HFFc6 (cell line): ENCODE measurements around the gene ARFGAP1. TPM values are rescaled to one million over a fixed set of nuclear protein-coding genes. Genes with fewer than 3 reads are reported as not detected.
"Not testable (repeated sequence)": the region's sequence is repeated elsewhere in the genome, so short reads cannot be mapped to it uniquely, and the experiment has no call there.

ENCODE experiments used
- DNase-seq: peaks from one replicate; pipeline ENCODE4 v3.0.0-alpha.2; 2018
- H3K27ac Mint-ChIP-seq: 2 replicates; pipeline ENCODE4 v1.8.0; 2020; ENCODE audit warnings: mild to moderate bottlenecking, mixed read lengths
- H3K27me3 Mint-ChIP-seq: 2 replicates; pipeline ENCODE4 v1.8.0; 2021; ENCODE audit warnings: mild to moderate bottlenecking, moderate library complexity, mixed read lengths; ENCODE audit not compliant: insufficient read depth
- H3K36me3 Mint-ChIP-seq: 2 replicates; pipeline ENCODE4 v1.8.0; 2021; ENCODE audit warnings: low read depth, mixed read lengths
- H3K4me1 Mint-ChIP-seq: 2 replicates; pipeline ENCODE4 v1.8.0; 2020; ENCODE audit warnings: low read depth, mixed read lengths
- H3K4me3 Mint-ChIP-seq: 2 replicates; pipeline ENCODE4 v1.8.0; 2020; ENCODE audit warnings: mild to moderate bottlenecking, moderate library complexity, mixed read lengths
- H3K9me3 Mint-ChIP-seq: 2 replicates; pipeline ENCODE4 v1.8.0; 2020; ENCODE audit warnings: mild to moderate bottlenecking, mixed read lengths
- total RNA-seq, 6 experiments: library from RNA; stranded (reverse); fragmentation: NEBNext Ultra II Directional; extraction: Animal tissue kit (Norgen Biotek cat#: 25700); gene quantifications; 2 replicates in 1 of 6; 3 replicates in 5 of 6; pipeline ENCODE4 v1.2.3, GENCODE V29; 2021
- TF ChIP-seq, protein P1 (sequence below): fragments of 200-600 bp; sonication (generic); IDR thresholded peaks from 2 replicates; pipeline ENCODE4 v1.5.0; 2021; ENCODE audit warnings: antibody characterized with exemption, mild to moderate bottlenecking

ARFGAP1 gene
- total RNA-seq, 6 experiments from 2014 or later = 106 to 123 (median 112) TPM

DNA sequence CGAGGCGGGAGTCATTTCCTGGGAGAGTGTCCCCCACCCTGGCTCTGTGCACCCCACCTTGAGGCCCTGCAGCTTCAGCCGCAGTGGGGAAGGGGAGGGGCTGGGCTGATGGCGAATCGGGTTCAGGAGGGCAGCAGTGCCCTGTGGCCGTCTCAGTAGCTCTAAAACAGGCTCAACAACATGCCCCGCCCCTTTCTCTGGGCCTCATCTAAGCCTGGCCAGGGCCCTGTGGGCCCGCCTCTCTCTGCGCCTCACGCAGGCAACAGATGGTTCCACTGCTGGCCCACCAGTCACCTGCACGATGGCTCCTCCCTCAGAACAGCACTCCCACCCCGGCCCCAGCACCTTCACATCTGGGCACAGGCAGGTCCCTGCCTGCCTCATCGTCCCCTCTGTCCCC lies 58.3 kb downstream of the ARFGAP1 start:
- H3K27ac Mint-ChIP-seq = no peak overlapping the region
- H3K4me1 Mint-ChIP-seq = no peaks in the 10 kb centered on the region
- peaks cover 14% of the 10 kb centered on the region for H3K9me3 Mint-ChIP-seq
- TF ChIP-seq, protein P1, sequence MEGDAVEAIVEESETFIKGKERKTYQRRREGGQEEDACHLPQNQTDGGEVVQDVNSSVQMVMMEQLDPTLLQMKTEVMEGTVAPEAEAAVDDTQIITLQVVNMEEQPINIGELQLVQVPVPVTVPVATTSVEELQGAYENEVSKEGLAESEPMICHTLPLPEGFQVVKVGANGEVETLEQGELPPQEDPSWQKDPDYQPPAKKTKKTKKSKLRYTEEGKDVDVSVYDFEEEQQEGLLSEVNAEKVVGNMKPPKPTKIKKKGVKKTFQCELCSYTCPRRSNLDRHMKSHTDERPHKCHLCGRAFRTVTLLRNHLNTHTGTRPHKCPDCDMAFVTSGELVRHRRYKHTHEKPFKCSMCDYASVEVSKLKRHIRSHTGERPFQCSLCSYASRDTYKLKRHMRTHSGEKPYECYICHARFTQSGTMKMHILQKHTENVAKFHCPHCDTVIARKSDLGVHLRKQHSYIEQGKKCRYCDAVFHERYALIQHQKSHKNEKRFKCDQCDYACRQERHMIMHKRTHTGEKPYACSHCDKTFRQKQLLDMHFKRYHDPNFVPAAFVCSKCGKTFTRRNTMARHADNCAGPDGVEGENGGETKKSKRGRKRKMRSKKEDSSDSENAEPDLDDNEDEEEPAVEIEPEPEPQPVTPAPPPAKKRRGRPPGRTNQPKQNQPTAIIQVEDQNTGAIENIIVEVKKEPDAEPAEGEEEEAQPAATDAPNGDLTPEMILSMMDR = no peak
- H3K36me3 Mint-ChIP-seq = no peaks in the 10 kb centered on the region
- H3K27me3 Mint-ChIP-seq = peaks cover 18% of the 10 kb centered on the region
- DNase-seq = no peak
- H3K4me3 Mint-ChIP-seq = no peak overlapping the region

DNA sequence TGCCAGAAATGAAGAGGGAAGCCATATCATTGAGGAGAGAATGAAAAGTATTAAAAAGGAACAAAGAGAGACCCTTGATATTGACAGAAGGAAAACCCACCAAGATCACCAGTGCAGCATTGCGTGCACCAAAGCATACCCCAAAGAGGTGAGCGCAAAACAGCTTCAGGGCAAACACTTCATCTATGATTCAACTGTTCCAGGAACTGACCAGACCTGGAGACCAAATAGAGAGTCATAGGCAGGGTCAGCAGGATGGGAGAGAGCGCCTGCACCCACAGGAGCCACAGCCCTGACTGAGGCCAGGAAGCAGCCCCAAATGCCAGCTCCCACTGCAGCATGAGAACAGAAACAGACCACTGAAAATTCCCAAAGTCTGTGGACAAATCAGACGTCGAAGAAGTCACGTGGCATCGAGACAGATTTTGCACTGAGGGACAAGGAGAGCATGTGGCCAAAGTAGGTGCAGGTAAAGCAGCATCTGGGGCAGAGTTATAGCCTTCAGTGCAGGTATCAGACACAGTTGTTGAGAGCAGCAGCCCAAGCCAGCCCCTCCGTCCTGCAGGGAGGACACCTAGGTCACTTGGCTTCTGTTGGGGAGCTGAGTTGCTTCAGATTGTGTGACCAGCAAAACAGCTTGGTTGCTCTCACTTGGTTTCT lies 59.3 kb downstream of the ARFGAP1 start:
- Mint-ChIP-seq H3K4me3 (no peak overlapping the region), H3K27me3 (peaks cover 25% of the 10 kb centered on the region), H3K4me1 (no peaks in the 10 kb centered on the region), H3K27ac (no peak overlapping the region), H3K9me3 (peaks cover 14% of the 10 kb centered on the region), H3K36me3 (no peaks in the 10 kb centered on the region)
- TF ChIP-seq, protein P1 = no peak
- DNase-seq = no peak

DNA sequence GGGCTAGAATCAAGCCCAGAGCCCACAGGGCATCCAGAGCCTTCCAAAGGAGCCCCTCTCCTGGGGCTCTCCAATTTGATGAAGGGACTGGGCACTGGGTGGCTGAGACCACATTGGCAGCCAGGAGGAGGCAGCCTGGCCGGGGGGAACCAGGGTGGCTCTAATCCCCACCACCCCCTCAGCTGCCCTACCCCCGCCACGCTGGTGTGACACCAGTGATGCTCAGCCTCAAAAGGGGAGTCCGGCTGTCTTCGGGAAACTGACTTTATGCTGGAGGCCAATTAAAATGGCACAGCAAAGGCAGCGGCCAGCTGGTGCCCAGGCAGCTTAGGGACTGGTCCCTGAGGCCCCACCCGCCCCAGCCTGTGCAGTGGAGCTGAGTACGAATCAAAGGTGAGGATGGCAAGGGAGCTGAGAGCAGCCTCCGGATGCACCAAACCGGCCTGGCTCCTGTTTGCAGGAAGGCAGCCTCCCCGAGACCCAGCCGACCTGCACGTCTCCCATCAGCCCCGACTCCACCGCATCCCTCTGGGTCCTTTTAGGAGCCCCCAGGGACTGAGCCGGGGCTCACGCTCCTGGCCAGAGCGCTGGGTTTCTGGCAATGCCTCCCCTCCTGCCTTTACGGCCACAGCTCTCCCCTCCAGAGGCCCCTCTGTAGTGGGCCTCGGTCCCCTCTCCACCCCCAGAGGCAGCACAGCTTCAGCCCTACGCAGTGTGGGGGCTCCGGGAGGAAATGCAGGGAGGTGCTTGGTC lies 60.1 kb downstream of the ARFGAP1 start:
- Mint-ChIP-seq H3K36me3 (no peaks in the 10 kb centered on the region), H3K4me1 (no peaks in the 10 kb centered on the region), H3K27ac (no peak overlapping the region), H3K4me3 (no peak overlapping the region), H3K27me3 (peaks cover 24% of the 10 kb centered on the region), H3K9me3 (peaks cover 14% of the 10 kb centered on the region)
- no peak for DNase-seq
- TF ChIP-seq, protein P1 = no peak

DNA sequence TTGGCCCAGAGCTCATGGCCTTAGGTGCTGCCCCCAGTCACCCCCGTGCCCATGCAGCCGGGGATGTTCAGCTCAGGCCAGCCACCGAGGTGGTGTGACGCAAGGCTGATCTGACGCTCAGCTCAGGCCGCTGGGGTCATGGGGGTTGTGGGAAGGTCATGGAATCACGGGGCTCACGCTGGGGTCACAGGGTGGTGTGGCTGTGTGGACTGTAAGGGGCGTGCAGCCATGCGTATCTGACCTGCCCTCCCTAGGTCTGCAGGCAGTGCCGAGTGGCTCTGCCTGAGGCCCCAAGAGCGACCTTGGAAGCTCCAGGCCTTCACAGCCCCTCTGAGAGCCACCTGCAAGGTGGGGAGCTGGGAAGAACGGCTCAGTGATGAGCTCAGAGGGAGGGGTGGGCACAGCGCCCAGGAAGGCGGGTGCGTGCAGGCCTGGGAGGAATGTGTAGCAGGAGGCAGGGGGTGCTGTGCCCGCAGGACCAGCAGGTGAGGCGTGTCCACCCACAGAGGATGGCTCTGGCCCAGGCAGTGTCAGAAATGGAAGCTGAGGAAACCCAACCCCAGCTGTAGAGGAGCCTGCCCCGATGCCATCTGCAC lies 60.7 kb downstream of the ARFGAP1 start:
- peaks cover 23% of the 10 kb centered on the region for H3K27me3 Mint-ChIP-seq
- H3K9me3 Mint-ChIP-seq = peaks cover 14% of the 10 kb centered on the region
- H3K36me3 Mint-ChIP-seq = no peaks in the 10 kb centered on the region
- no peaks in the 10 kb centered on the region for H3K4me1 Mint-ChIP-seq
- H3K27ac Mint-ChIP-seq = no peak overlapping the region
- TF ChIP-seq, protein P1 = no peak
- DNase-seq = no peak
- no peak overlapping the region for H3K4me3 Mint-ChIP-seq

DNA sequence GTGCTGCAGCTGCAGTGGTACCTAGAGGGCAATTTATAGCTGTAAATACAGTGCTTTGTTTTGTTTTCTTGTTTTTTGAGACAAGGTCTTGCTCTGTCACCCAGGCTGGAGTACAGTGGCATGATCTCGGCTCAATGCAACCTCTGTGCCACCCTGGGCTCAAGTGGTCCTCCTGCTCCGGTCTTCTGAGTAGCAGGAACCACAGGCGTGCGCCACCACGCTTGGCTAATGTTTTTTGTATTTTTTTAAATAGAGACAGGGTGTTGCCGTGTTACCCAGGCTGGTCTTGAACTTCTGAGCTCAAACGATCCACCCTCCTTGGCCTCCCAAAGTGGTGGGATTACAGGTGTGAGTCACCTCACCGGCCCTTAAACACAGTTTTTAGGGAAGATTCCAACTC lies 61.7 kb downstream of the ARFGAP1 start:
- Mint-ChIP-seq H3K4me3 (no peak overlapping the region), H3K36me3 (no peaks in the 10 kb centered on the region), H3K4me1 (no peaks in the 10 kb centered on the region), H3K9me3 (peaks cover 17% of the 10 kb centered on the region), H3K27me3 (peaks cover 27% of the 10 kb centered on the region), H3K27ac (no peak overlapping the region)
- DNase-seq = no peak
- TF ChIP-seq, protein P1 = no peak

DNA sequence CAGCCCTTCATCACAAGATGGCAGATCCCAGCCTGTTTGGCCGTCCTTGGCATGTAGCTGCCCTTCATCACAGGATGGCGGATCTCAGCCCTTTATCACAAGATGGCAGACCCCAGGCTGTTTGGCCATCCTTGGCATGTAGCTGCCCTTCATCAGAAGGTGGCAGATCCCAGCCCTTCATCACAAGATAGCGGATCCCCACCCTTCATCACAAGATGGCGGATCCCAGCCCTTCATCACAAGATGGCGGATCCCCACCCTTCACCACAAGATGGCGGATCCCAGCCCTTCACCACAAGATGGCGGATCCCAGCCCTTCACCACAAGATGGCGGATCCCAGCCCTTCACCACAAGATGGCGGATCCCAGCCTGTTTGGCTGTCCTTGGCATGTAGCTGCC lies 62.4 kb downstream of the ARFGAP1 start:
- not testable (repeated sequence) for H3K36me3 Mint-ChIP-seq

More for the DNA sequence above, 62.4 kb downstream of the ARFGAP1 start:
- peaks cover 20% of the 10 kb centered on the region for H3K9me3 Mint-ChIP-seq
- H3K4me3 Mint-ChIP-seq, H3K4me1 Mint-ChIP-seq, H3K27ac Mint-ChIP-seq, DNase-seq: not testable (repeated sequence)
- H3K27me3 Mint-ChIP-seq = peaks cover 25% of the 10 kb centered on the region
